Measurements from ENCODE around the gene FAHD2A.

DNA sequence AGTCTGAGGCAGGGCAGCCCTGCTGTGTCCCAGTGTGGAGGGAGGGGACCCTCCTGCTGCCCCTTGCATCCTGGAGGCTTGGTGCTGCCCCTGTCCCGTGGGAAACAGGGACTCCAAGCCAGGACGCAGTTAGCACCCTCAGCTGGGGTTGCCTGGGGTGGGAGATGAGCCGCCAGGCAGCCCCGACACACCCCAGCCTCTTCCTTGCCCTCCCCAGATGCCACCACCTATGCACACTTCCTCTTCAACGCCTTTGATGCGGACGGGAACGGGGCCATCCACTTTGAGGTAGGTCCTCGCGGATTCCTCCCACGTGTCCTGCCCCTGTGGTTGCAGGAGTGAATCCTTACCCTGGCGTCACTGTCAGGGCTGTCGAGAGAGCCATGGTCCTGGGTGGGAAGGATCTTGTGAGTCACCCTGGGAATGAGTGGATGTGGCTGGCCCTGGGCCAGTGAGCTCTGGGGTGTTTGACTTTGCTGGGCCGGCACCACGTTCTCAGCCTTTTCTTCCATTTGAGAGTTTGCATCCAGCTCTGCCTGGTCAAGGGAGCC lies 27.5 kb upstream of the FAHD2A start:
- TF ChIP-seq CTCF (IDR thresholded peaks at IDR 0.05): no peak
- TF ChIP-seq POLR2A (IDR thresholded peaks at IDR 0.05): no peak
- TF ChIP-seq POLR2AphosphoS5 (IDR thresholded peaks at IDR 0.05): no peak
